ENCODE data around the gene CYB561D1. TPM values are rescaled to one million over a fixed set of nuclear protein-coding genes. Genes with fewer than 3 reads are reported as not detected.
A peak's percentile ranks its signal among the peaks of the same experiment; 100 is the strongest.

The CYB561D1 gene
- total RNA-seq, 1 experiment from 2014 or later = 11.7 TPM

- Histone ChIP-seq H3K79me2 (ENCODE audit: low read depth) (no peaks in the 10 kb centered on the region; the same call in 1 of the 2 replicates), H3K4me3 (no peak overlapping the region), H3K9me3 (ENCODE audit: insufficient read depth, low read depth) (no peaks in the 10 kb centered on the region), H2AFZ (no peak overlapping the region), H3K27ac (no peak overlapping the region), H3K27me3 (ENCODE audit: insufficient read depth, low read depth) (no peaks in the 10 kb centered on the region), H3F3A (ENCODE audit: insufficient read depth, low read depth) (peaks cover 22% of the 10 kb centered on the region; the same call in 1 of the 2 replicates), H3K4me2 (no peak overlapping the region), H4K20me1 (ENCODE audit: insufficient read depth) (peaks cover 6% of the 10 kb centered on the region; the same call in 1 of the 2 replicates), H3K4me1 (replicated peaks; ENCODE audit: insufficient read depth) (peaks cover 9% of the 10 kb centered on the region), H3K9me2 (ENCODE audit: insufficient read depth) (no peaks in the 10 kb centered on the region), H3K36me3 (ENCODE audit: low read depth) (no peaks in the 10 kb centered on the region)
- ChIA-PET POLR2A (ENCODE audit: unreplicated experiment) (interaction anchor here (0.5 kb wide), 1 partner anchor 812 kb away, joined by 3 read pairs; the partner anchor contains the start of gene PRPF38B), CTCF (interaction anchor here (0.7 kb wide), 1 partner anchor 401 kb away, joined by 8 read pairs; no protein-coding TSS in a partner anchor)
- intact Hi-C loops (cut with micrococcal nuclease; ENCODE audit: unreplicated experiment) = no loop called here
- no peak for TF ChIP-seq CTCF (conservative IDR thresholded peaks at IDR 0.05)
- TF ChIP-seq EZH2 (IDR thresholded peaks at IDR 0.05; ENCODE audit: low read depth) = no peak
- DNase-seq = no peak
- BruUV-seq (replicated peaks) = no TSS peak
Observed at GRCh38 chr1:109503935-109504334, 10.0 kb downstream of the CYB561D1 start.

- CTCF ChIA-PET = no interaction called here
- POLR2A ChIA-PET (ENCODE audit: unreplicated experiment) = no interaction called here
Observed at GRCh38 chr1:109504974-109505373, 11.1 kb downstream of the CYB561D1 start.

GRCh38 chr1:109508001-109508872 lies 14.3 kb downstream of the CYB561D1 start:
- H2AFZ ChIP-seq = no peak overlapping the region
- H3F3A ChIP-seq (ENCODE audit: insufficient read depth, low read depth) = peaks cover 5% of the 10 kb centered on the region; the same call in 1 of the 2 replicates
- no peaks in the 10 kb centered on the region for H3K79me2 ChIP-seq (ENCODE audit: low read depth)
- no peak for DNase-seq
- H3K27me3 ChIP-seq (ENCODE audit: insufficient read depth, low read depth) = no peaks in the 10 kb centered on the region
- CTCF ChIA-PET = no interaction called here
- peak overlapping the region; percentile 82; the same call in 1 of the 2 replicates for H3K4me2 ChIP-seq
- intact Hi-C loops (cut with micrococcal nuclease; ENCODE audit: unreplicated experiment) = no loop called here
- H3K9me3 ChIP-seq (ENCODE audit: insufficient read depth, low read depth) = no peaks in the 10 kb centered on the region
- POLR2A ChIA-PET (ENCODE audit: unreplicated experiment) = no interaction called here
- no peaks in the 10 kb centered on the region for H3K36me3 ChIP-seq (ENCODE audit: low read depth)
- H3K4me3 ChIP-seq = no peak overlapping the region; the same call in 1 of the 2 replicates
- no peak overlapping the region for H3K27ac ChIP-seq
- no peaks in the 10 kb centered on the region for H3K9me2 ChIP-seq (ENCODE audit: insufficient read depth)
- H3K4me1 ChIP-seq (replicated peaks; ENCODE audit: insufficient read depth) = peaks cover 11% of the 10 kb centered on the region
- BruUV-seq (replicated peaks) = no TSS peak
- no peaks in the 10 kb centered on the region for H4K20me1 ChIP-seq (ENCODE audit: insufficient read depth)
- TF ChIP-seq CTCF (conservative IDR thresholded peaks at IDR 0.05) (no peak), EZH2 (IDR thresholded peaks at IDR 0.05; ENCODE audit: low read depth) (no peak)

More at GRCh38 chr1:109504974-109505373, 11.1 kb downstream of the CYB561D1 start:
- Histone ChIP-seq H3K4me3 (no peak overlapping the region), H3K9me2 (ENCODE audit: insufficient read depth) (no peaks in the 10 kb centered on the region), H3K4me1 (replicated peaks; ENCODE audit: insufficient read depth) (peaks cover 2% of the 10 kb centered on the region), H3K27ac (no peak overlapping the region), H3K4me2 (no peak overlapping the region), H3K9me3 (ENCODE audit: insufficient read depth, low read depth) (no peaks in the 10 kb centered on the region), H3K79me2 (ENCODE audit: low read depth) (no peaks in the 10 kb centered on the region), H4K20me1 (ENCODE audit: insufficient read depth) (no peaks in the 10 kb centered on the region), H3K27me3 (ENCODE audit: insufficient read depth, low read depth) (no peaks in the 10 kb centered on the region), H2AFZ (no peak overlapping the region), H3F3A (ENCODE audit: insufficient read depth, low read depth) (peaks cover 12% of the 10 kb centered on the region; the same call in 1 of the 2 replicates), H3K36me3 (ENCODE audit: low read depth) (no peaks in the 10 kb centered on the region)
- no peak for DNase-seq
- no TSS peak for BruUV-seq (replicated peaks)
- intact Hi-C loops (cut with micrococcal nuclease; ENCODE audit: unreplicated experiment) = no loop called here
- TF ChIP-seq EZH2 (IDR thresholded peaks at IDR 0.05; ENCODE audit: low read depth) (no peak), CTCF (conservative IDR thresholded peaks at IDR 0.05) (no peak)
